GM19455 (cell line): ENCODE measurements around the gene FGF2.
"Not testable (repeated sequence)": the region's sequence is repeated elsewhere in the genome, so short reads cannot be mapped to it uniquely, and the experiment has no call there.

ENCODE experiments used
- ATAC-seq: cut with Tn5 transposase; IDR thresholded peaks from one replicate; pipeline ENCODE4 v1.9.1; 2021; ENCODE audit not compliant: unreplicated experiment

The FGF2 gene

GRCh38 chr4:122845066-122845465 lies 18.4 kb downstream of the FGF2 start:
- ATAC-seq: no peak

GRCh38 chr4:122845760-122846159 lies 19.1 kb downstream of the FGF2 start:
- ATAC-seq: no peak

- ATAC-seq: no peak
These were observed 21.3 kb downstream of the FGF2 start for GRCh38 chr4:122847931-122848330.

- ATAC-seq: not testable (repeated sequence)
These were observed 23.2 kb downstream of the FGF2 start for GRCh38 chr4:122849789-122850188.

GRCh38 chr4:122851568-122851967 lies 24.9 kb downstream of the FGF2 start:
- ATAC-seq: no peak

- ATAC-seq: no peak
These were observed 28.1 kb downstream of the FGF2 start for GRCh38 chr4:122854447-122855352.

- ATAC-seq: no peak
These were observed 28.8 kb downstream of the FGF2 start for GRCh38 chr4:122855353-122855890.

- ATAC-seq: no peak
These were observed 30.5 kb downstream of the FGF2 start for GRCh38 chr4:122857160-122857559.

GRCh38 chr4:122858705-122859104 lies 32.1 kb downstream of the FGF2 start:
- ATAC-seq: no peak

GRCh38 chr4:122861172-122861943 lies 34.7 kb downstream of the FGF2 start:
- ATAC-seq: no peak

GRCh38 chr4:122863639-122864038 lies 37.0 kb downstream of the FGF2 start:
- ATAC-seq: no peak

- ATAC-seq: no peak
These were observed 38.8 kb downstream of the FGF2 start for GRCh38 chr4:122865425-122865824.

GRCh38 chr4:122868235-122868634 lies 41.6 kb downstream of the FGF2 start:
- not testable (repeated sequence) for ATAC-seq

- ATAC-seq: no peak
These were observed 46.5 kb downstream of the FGF2 start for GRCh38 chr4:122873146-122873545.

- ATAC-seq: no peak
These were observed 47.4 kb downstream of the FGF2 start for GRCh38 chr4:122873821-122874593.

GRCh38 chr4:122875949-122876348 lies 49.3 kb downstream of the FGF2 start:
- no peak for ATAC-seq

- ATAC-seq: no peak
These were observed 49.8 kb downstream of the FGF2 start for GRCh38 chr4:122876456-122876855.

GRCh38 chr4:122879001-122879400 lies 52.4 kb downstream of the FGF2 start:
- ATAC-seq: no peak

GRCh38 chr4:122882857-122883735 lies 56.5 kb downstream of the FGF2 start:
- ATAC-seq: no peak

GRCh38 chr4:122884499-122884898 lies 57.9 kb downstream of the FGF2 start:
- ATAC-seq: no peak
